MCF 10A (cell line): ENCODE measurements around the gene DPP4. TPM values are rescaled to one million over a fixed set of nuclear protein-coding genes. Genes with fewer than 3 reads are reported as not detected.

ENCODE experiments used
- BruUV-seq: library from RNA; stranded (reverse); fragments of 400-500 nt; replicated peaks from 2 replicates; lab custom pipeline; 2021; lab: Mats Ljungman, UMichigan
- CTCF ChIA-PET: fragments of 300-600 bp; sonication (Branson Sonifier 250); formaldehyde crosslinking; extraction: SDS; loops from one replicate; lab custom pipeline; 2021; ENCODE audit warnings: antibody characterized with exemption, inconsistent platforms; lab: Yijun Ruan, JAX
- POLR2A ChIA-PET: fragments of 300-600, 350-650 bp; sonication (Branson Sonifier 250); formaldehyde crosslinking; extraction: SDS; loops from one replicate; lab custom pipeline; 2020; ENCODE audit warnings: antibody characterized with exemption, inconsistent platforms; lab: Yijun Ruan, JAX
- DNase-seq: peaks from one replicate; pipeline ENCODE4 v3.0.0-alpha.2; 2018; ENCODE audit not compliant: unreplicated experiment
- H3K27ac Mint-ChIP-seq: one replicate; pipeline ENCODE4 v1.8.0; 2022; ENCODE audit warnings: mild to moderate bottlenecking, low read depth, mixed read lengths; ENCODE audit not compliant: unreplicated experiment
- H3K27me3 Mint-ChIP-seq: one replicate; pipeline ENCODE4 v1.8.0; 2022; ENCODE audit warnings: mixed read lengths; ENCODE audit not compliant: insufficient read depth, unreplicated experiment
- H3K36me3 Mint-ChIP-seq: one replicate; pipeline ENCODE4 v1.8.0; 2022; ENCODE audit warnings: mild to moderate bottlenecking, moderate library complexity, mixed read lengths; ENCODE audit not compliant: insufficient read depth, unreplicated experiment
- H3K4me1 Mint-ChIP-seq: one replicate; pipeline ENCODE4 v1.8.0; 2022; ENCODE audit warnings: mixed read lengths; ENCODE audit not compliant: insufficient read depth, unreplicated experiment
- H3K4me3 Mint-ChIP-seq: one replicate; pipeline ENCODE4 v1.8.0; 2022; ENCODE audit warnings: mild to moderate bottlenecking, moderate library complexity, mixed read lengths; ENCODE audit not compliant: unreplicated experiment
- H3K9me3 Mint-ChIP-seq: one replicate; pipeline ENCODE4 v1.8.0; 2022; ENCODE audit warnings: mixed read lengths; ENCODE audit not compliant: unreplicated experiment
- intact Hi-C: fragments of 100-400 bp; cut with micrococcal nuclease; formaldehyde crosslinking; loops from 2 replicates; pipeline ENCODE4 v1.14.1; 2022
- total RNA-seq: library from RNA; stranded (reverse); gene quantifications from 2 replicates; pipeline ENCODE4 v1.2.3, GENCODE V29; 2022
- TF ChIP-seq, protein P1 (sequence below): fragments of 200-600 bp; IDR thresholded peaks from one replicate; pipeline ENCODE4 v1.8.0; 2022; ENCODE audit warnings: antibody characterized with exemption, mild to moderate bottlenecking; ENCODE audit not compliant: unreplicated experiment

The DPP4 gene
- total RNA-seq, 1 experiment from 2014 or later = not detected

DNA sequence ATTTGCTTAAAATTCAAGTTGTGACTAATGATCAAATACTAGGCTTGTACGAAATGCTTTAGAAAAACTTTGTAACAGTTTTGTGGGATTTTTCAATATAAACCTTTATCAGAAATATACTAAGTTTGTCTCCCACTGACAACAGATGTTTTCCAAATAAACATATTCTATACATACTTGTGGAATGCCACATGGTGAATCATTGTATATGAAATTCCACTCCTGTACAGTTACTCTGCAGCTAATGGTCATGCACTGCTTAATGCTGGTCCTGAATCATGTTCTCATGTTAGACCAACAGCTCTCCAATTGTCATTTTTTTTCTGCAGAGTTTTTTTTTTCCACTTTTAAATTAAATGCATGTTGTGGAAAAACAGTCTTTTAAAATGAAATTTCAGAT is 90.1 kb downstream of the DPP4 start:
- H3K36me3 Mint-ChIP-seq = no peaks in the 10 kb centered on the region
- intact Hi-C loops = no loop called here
- DNase-seq = no peak
- BruUV-seq = no TSS peak
- H3K9me3 Mint-ChIP-seq = no peaks in the 10 kb centered on the region
- TF ChIP-seq, protein P1, sequence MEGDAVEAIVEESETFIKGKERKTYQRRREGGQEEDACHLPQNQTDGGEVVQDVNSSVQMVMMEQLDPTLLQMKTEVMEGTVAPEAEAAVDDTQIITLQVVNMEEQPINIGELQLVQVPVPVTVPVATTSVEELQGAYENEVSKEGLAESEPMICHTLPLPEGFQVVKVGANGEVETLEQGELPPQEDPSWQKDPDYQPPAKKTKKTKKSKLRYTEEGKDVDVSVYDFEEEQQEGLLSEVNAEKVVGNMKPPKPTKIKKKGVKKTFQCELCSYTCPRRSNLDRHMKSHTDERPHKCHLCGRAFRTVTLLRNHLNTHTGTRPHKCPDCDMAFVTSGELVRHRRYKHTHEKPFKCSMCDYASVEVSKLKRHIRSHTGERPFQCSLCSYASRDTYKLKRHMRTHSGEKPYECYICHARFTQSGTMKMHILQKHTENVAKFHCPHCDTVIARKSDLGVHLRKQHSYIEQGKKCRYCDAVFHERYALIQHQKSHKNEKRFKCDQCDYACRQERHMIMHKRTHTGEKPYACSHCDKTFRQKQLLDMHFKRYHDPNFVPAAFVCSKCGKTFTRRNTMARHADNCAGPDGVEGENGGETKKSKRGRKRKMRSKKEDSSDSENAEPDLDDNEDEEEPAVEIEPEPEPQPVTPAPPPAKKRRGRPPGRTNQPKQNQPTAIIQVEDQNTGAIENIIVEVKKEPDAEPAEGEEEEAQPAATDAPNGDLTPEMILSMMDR = no peak
- POLR2A ChIA-PET = interaction anchor here (0.6 kb wide), 1 partner anchor 14 kb away, joined by 3 read pairs; no protein-coding TSS in a partner anchor
- H3K4me3 Mint-ChIP-seq = no peak overlapping the region
- H3K27ac Mint-ChIP-seq = no peak overlapping the region
- no peaks in the 10 kb centered on the region for H3K4me1 Mint-ChIP-seq
- CTCF ChIA-PET = no interaction called here
- no peaks in the 10 kb centered on the region for H3K27me3 Mint-ChIP-seq

DNA sequence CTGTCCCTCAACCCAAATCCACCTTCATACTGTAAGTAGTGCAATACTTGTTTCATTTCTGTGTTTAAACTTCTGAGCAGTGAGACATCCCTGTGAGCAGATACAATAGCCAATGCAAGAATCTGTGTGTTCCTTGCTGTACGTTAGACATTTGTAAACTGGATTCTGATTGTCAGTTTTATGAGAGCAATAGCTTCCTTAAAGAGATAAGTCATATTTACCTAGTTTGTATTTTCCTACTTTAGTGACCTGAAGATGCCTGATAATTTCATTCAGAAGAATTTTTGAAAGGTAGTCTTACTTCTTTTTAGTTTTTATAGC is 90.7 kb downstream of the DPP4 start:
- no peak for DNase-seq
- CTCF ChIA-PET = interaction anchor here (0.6 kb wide), 1 partner anchor 47 kb away, joined by 3 read pairs; no protein-coding TSS in a partner anchor
- no peak overlapping the region for H3K4me3 Mint-ChIP-seq
- no peaks in the 10 kb centered on the region for H3K4me1 Mint-ChIP-seq
- no peak overlapping the region for H3K27ac Mint-ChIP-seq
- TF ChIP-seq, protein P1 = no peak
- no peaks in the 10 kb centered on the region for H3K27me3 Mint-ChIP-seq
- POLR2A ChIA-PET = no interaction called here
- H3K9me3 Mint-ChIP-seq = no peaks in the 10 kb centered on the region
- H3K36me3 Mint-ChIP-seq = no peaks in the 10 kb centered on the region
- BruUV-seq = no TSS peak
- intact Hi-C loops = no loop called here

DNA sequence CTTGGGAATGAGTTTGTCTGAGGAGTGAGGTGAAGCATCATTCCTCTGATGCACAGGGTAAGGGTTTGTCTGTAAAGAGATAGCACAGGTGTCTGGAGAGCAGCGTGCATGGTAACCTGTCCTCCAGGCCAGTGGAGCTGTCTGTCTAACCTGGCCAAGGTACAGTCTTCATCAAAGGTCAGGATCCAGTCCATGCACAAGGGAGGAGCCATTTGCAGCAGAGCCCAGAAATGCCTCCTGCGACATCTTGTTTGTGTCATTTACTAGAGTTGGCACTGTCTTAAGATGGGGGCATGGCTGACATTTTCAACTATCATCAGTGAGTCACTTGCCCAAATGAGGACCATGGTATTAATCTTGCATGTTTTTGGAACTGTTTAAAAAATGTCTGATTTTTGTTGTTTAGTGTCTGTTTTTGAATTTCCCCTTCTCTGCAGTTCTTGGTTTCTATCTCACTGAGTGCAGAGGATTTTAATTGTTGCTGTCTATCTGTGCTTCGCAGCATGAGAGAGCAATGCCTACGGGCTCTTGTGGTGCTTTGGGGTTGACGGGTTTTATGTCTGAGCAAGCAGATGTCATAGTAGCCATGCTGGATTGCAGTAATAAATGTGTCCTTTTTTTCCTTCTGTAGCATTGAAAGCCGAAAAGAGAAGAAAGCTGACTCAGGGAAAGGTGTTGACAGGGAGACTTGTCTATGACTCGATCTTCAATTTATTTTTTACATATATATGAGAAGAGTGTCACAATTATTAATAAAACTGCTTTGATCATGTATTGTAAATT is 91.3 kb downstream of the DPP4 start:
- TF ChIP-seq, protein P1 = no peak
- H3K36me3 Mint-ChIP-seq = no peaks in the 10 kb centered on the region
- no TSS peak for BruUV-seq
- intact Hi-C loops = no loop called here
- no peaks in the 10 kb centered on the region for H3K9me3 Mint-ChIP-seq
- no peaks in the 10 kb centered on the region for H3K4me1 Mint-ChIP-seq
- H3K27me3 Mint-ChIP-seq = no peaks in the 10 kb centered on the region
- no peak overlapping the region for H3K4me3 Mint-ChIP-seq
- no peak overlapping the region for H3K27ac Mint-ChIP-seq
- POLR2A ChIA-PET = no interaction called here
- CTCF ChIA-PET = interaction anchor here (0.6 kb wide), 1 partner anchor 48 kb away, joined by 3 read pairs; no protein-coding TSS in a partner anchor
- no peak for DNase-seq

DNA sequence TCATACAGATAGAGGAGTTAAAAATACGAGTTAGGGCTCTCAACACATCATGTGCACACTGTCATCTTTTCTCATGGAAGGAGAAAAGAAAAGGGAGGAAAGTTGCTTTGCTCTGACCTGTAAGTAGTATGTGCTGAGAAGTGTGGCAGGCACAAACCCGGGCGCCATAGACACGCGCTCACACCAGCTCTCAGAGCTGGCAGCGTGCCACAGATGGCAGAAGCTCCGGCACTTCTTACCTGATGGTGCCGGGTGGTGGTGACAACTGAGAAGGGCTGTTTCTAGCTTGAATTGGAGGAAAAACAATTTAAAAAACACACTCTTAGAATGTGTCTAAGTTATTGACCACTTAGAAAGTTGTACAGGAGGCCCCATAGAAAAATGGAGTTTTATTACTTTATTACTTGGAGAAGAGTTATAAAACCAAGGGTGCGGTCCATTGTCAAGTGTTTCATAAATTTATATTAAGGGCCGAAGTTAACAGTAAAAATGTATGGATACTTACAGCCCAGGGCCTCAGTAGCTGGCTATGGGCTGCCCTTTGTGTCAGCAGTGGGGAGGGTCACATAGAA is 92.2 kb downstream of the DPP4 start:
- H3K9me3 Mint-ChIP-seq = no peaks in the 10 kb centered on the region
- CTCF ChIA-PET = interaction anchor here (0.7 to 0.9 kb wide), 2 partner anchors 394 to 395 kb away, joined by 3 to 5 read pairs; no protein-coding TSS in a partner anchor
- no TSS peak for BruUV-seq
- H3K4me3 Mint-ChIP-seq = no peak overlapping the region
- TF ChIP-seq, protein P1 = no peak
- H3K36me3 Mint-ChIP-seq = no peaks in the 10 kb centered on the region
- no peak for DNase-seq
- no peaks in the 10 kb centered on the region for H3K27me3 Mint-ChIP-seq
- H3K27ac Mint-ChIP-seq = no peak overlapping the region
- POLR2A ChIA-PET = no interaction called here
- H3K4me1 Mint-ChIP-seq = no peaks in the 10 kb centered on the region
- intact Hi-C loops = no loop called here
